GM23338 (cell line): ENCODE measurements around the gene SART3.

ENCODE experiments used
- CREB1 ChIP-seq: fragments of 250-450 bp; sonication (Bioruptor Pico); IDR thresholded peaks from 2 replicates; pipeline ENCODE4 v1.5.0; 2020; ENCODE audit warnings: low read depth, mild to moderate bottlenecking, moderate library complexity
- EZH2 ChIP-seq: fragments of 200-600 bp; sonication (generic); IDR thresholded peaks from one replicate; pipeline ENCODE4 v1.8.0; 2017; ENCODE audit warnings: antibody characterized with exemption, mild to moderate bottlenecking, low read depth; ENCODE audit not compliant: unreplicated experiment
- EZH2phosphoT487 ChIP-seq: fragments of 200-600 bp; sonication (generic); IDR thresholded peaks from one replicate; pipeline ENCODE4 v1.8.1; 2018; ENCODE audit warnings: antibody characterized with exemption; ENCODE audit not compliant: unreplicated experiment
- POLR2AphosphoS5 ChIP-seq: IDR thresholded peaks from 2 replicates; pipeline ENCODE4 v1.6.1; 2016; ENCODE audit warnings: antibody characterized with exemption, low read depth
- ZNF331 ChIP-seq: fragments of 250-450 bp; sonication (Bioruptor Pico); IDR thresholded peaks from 2 replicates; pipeline ENCODE4 v1.5.0; 2020; ENCODE audit warnings: low read depth, mild to moderate bottlenecking, moderate library complexity
- TF ChIP-seq, protein P1 (sequence below), 2 experiments: fragments of 200-600 bp in 1 of 2; sonication (generic) in 1 of 2; conservative IDR thresholded peaks; 2 replicates each; pipeline versions ENCODE4 v1.5.1 to v1.6.1; 2016 to 2017; ENCODE audit warnings: antibody characterized with exemption in 2 of 2, low read depth in 2 of 2, mild to moderate bottlenecking in 2 of 2, moderate library complexity in 1 of 2
- TF ChIP-seq, protein P2 (sequence below): IDR thresholded peaks from one replicate; pipeline ENCODE4 v1.6.1; 2018; ENCODE audit warnings: antibody characterized with exemption; ENCODE audit not compliant: unreplicated experiment
- TF ChIP-seq, protein P3 (sequence below): fragments of 250-450 bp; sonication (Bioruptor Pico); IDR thresholded peaks from 2 replicates; pipeline ENCODE4 v1.5.0; 2020; ENCODE audit warnings: mild to moderate bottlenecking, moderate library complexity

DNA sequence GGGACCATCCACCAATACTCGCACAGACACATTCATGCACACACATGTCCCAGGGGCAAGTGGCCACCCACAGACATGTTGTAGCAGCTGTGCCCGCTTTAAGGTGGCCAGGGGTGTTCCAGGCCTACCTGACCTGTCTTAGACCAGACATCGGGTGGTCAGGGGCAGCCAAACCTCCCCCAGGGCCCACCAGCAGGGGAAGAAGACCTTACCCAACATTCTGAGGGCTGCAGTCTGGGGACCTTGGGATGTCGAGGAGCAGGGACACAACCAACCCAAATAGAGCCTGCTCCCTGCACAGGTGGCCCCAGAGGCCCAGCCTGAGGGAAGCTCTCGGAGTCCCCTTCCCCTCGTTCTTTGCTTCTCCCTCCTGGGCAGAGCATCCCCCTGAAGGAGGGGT, 38.6 kb upstream of the SART3 start:
- TF ChIP-seq, protein P1, sequence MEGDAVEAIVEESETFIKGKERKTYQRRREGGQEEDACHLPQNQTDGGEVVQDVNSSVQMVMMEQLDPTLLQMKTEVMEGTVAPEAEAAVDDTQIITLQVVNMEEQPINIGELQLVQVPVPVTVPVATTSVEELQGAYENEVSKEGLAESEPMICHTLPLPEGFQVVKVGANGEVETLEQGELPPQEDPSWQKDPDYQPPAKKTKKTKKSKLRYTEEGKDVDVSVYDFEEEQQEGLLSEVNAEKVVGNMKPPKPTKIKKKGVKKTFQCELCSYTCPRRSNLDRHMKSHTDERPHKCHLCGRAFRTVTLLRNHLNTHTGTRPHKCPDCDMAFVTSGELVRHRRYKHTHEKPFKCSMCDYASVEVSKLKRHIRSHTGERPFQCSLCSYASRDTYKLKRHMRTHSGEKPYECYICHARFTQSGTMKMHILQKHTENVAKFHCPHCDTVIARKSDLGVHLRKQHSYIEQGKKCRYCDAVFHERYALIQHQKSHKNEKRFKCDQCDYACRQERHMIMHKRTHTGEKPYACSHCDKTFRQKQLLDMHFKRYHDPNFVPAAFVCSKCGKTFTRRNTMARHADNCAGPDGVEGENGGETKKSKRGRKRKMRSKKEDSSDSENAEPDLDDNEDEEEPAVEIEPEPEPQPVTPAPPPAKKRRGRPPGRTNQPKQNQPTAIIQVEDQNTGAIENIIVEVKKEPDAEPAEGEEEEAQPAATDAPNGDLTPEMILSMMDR (conservative IDR thresholded peaks at IDR 0.05; ENCODE audit: low read depth in 2 of 2): no peak
- TF ChIP-seq, protein P2, sequence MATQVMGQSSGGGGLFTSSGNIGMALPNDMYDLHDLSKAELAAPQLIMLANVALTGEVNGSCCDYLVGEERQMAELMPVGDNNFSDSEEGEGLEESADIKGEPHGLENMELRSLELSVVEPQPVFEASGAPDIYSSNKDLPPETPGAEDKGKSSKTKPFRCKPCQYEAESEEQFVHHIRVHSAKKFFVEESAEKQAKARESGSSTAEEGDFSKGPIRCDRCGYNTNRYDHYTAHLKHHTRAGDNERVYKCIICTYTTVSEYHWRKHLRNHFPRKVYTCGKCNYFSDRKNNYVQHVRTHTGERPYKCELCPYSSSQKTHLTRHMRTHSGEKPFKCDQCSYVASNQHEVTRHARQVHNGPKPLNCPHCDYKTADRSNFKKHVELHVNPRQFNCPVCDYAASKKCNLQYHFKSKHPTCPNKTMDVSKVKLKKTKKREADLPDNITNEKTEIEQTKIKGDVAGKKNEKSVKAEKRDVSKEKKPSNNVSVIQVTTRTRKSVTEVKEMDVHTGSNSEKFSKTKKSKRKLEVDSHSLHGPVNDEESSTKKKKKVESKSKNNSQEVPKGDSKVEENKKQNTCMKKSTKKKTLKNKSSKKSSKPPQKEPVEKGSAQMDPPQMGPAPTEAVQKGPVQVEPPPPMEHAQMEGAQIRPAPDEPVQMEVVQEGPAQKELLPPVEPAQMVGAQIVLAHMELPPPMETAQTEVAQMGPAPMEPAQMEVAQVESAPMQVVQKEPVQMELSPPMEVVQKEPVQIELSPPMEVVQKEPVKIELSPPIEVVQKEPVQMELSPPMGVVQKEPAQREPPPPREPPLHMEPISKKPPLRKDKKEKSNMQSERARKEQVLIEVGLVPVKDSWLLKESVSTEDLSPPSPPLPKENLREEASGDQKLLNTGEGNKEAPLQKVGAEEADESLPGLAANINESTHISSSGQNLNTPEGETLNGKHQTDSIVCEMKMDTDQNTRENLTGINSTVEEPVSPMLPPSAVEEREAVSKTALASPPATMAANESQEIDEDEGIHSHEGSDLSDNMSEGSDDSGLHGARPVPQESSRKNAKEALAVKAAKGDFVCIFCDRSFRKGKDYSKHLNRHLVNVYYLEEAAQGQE: no peak
- TF ChIP-seq EZH2phosphoT487: no peak
- no peak for TF ChIP-seq EZH2
- no peak for TF ChIP-seq POLR2AphosphoS5
- TF ChIP-seq CREB1: no peak
- TF ChIP-seq ZNF331 (CRISPR knock-in tag): no peak
- TF ChIP-seq, protein P3, sequence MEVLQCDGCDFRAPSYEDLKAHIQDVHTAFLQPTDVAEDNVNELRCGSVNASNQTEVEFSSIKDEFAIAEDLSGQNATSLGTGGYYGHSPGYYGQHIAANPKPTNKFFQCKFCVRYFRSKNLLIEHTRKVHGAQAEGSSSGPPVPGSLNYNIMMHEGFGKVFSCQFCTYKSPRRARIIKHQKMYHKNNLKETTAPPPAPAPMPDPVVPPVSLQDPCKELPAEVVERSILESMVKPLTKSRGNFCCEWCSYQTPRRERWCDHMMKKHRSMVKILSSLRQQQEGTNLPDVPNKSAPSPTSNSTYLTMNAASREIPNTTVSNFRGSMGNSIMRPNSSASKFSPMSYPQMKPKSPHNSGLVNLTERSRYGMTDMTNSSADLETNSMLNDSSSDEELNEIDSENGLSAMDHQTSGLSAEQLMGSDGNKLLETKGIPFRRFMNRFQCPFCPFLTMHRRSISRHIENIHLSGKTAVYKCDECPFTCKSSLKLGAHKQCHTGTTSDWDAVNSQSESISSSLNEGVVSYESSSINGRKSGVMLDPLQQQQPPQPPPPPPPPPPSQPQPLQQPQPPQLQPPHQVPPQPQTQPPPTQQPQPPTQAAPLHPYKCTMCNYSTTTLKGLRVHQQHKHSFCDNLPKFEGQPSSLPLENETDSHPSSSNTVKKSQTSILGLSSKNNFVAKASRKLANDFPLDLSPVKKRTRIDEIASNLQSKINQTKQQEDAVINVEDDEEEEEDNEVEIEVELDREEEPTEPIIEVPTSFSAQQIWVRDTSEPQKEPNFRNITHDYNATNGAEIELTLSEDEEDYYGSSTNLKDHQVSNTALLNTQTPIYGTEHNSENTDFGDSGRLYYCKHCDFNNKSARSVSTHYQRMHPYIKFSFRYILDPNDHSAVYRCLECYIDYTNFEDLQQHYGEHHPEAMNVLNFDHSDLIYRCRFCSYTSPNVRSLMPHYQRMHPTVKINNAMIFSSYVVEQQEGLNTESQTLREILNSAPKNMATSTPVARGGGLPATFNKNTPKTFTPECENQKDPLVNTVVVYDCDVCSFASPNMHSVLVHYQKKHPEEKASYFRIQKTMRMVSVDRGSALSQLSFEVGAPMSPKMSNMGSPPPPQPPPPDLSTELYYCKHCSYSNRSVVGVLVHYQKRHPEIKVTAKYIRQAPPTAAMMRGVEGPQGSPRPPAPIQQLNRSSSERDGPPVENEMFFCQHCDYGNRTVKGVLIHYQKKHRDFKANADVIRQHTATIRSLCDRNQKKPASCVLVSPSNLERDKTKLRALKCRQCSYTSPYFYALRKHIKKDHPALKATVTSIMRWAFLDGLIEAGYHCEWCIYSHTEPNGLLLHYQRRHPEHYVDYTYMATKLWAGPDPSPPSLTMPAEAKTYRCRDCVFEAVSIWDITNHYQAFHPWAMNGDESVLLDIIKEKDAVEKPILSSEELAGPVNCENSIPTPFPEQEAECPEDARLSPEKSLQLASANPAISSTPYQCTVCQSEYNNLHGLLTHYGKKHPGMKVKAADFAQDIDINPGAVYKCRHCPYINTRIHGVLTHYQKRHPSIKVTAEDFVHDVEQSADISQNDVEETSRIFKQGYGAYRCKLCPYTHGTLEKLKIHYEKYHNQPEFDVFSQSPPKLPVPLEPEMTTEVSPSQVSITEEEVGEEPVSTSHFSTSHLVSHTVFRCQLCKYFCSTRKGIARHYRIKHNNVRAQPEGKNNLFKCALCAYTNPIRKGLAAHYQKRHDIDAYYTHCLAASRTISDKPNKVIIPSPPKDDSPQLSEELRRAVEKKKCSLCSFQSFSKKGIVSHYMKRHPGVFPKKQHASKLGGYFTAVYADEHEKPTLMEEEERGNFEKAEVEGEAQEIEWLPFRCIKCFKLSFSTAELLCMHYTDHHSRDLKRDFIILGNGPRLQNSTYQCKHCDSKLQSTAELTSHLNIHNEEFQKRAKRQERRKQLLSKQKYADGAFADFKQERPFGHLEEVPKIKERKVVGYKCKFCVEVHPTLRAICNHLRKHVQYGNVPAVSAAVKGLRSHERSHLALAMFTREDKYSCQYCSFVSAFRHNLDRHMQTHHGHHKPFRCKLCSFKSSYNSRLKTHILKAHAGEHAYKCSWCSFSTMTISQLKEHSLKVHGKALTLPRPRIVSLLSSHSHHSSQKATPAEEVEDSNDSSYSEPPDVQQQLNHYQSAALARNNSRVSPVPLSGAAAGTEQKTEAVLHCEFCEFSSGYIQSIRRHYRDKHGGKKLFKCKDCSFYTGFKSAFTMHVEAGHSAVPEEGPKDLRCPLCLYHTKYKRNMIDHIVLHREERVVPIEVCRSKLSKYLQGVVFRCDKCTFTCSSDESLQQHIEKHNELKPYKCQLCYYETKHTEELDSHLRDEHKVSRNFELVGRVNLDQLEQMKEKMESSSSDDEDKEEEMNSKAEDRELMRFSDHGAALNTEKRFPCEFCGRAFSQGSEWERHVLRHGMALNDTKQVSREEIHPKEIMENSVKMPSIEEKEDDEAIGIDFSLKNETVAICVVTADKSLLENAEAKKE (CRISPR knock-in tag): no peak
